HepG2 (cell line): Measurements from ENCODE around the gene FABP2.

Experiments
- ASH2L ChIP-seq: fragments of 300-600, 200-600 bp; sonication (generic); IDR thresholded peaks from 2 replicates; pipeline ENCODE4 v1.7.0; 2017; ENCODE audit warnings: low read depth, mild to moderate bottlenecking, moderate library complexity, mixed read lengths, low read length; ENCODE audit not compliant: insufficient read length
- ATF1 ChIP-seq: IDR thresholded peaks from 2 replicates; pipeline ENCODE4 v1.6.1; 2016; ENCODE audit warnings: mild to moderate bottlenecking, control low read depth
- RAD21 ChIP-seq: fragments of 450-650 bp; formaldehyde crosslinking; IDR thresholded peaks from 2 replicates; pipeline ENCODE4 v1.5.0; 2020; ENCODE audit warnings: mild to moderate bottlenecking
- SMC3 ChIP-seq: IDR thresholded peaks from 2 replicates; pipeline ENCODE4 v1.6.1; 2011; ENCODE audit warnings: low read length, improper control_type of control experiment
- ZNF143 ChIP-seq: sonication (generic); formaldehyde crosslinking; IDR thresholded peaks from 2 replicates; pipeline ENCODE4 v1.4.0; 2020; ENCODE audit warnings: missing genetic modification reagents
- ZNF350 ChIP-seq: sonication (generic); formaldehyde crosslinking; IDR thresholded peaks from 2 replicates; pipeline ENCODE4 v1.4.0; 2020; ENCODE audit warnings: mild to moderate bottlenecking, low read depth, missing genetic modification reagents, borderline replicate concordance
- ZNF703 ChIP-seq: sonication (generic); formaldehyde crosslinking; IDR thresholded peaks from 2 replicates; pipeline ENCODE4 v1.5.1; 2020; ENCODE audit warnings: missing genetic modification reagents, mild to moderate bottlenecking, moderate library complexity, borderline replicate concordance
- TF ChIP-seq, protein P1 (sequence below): sonication (generic); formaldehyde crosslinking; IDR thresholded peaks from 2 replicates; pipeline ENCODE4 v1.4.0; 2020; ENCODE audit warnings: mild to moderate bottlenecking, low read depth, missing genetic modification reagents

GRCh38 chr4:119286377-119287002 lies 35.4 kb downstream of the FABP2 start:
- TF ChIP-seq ATF1 (CRISPR knock-in tag): no peak
- no peak for TF ChIP-seq ZNF350 (CRISPR knock-in tag)
- TF ChIP-seq ASH2L: no peak
- TF ChIP-seq ZNF143: no peak
- TF ChIP-seq SMC3: peak; percentile 49; the same call in 1 of the 2 replicates
- TF ChIP-seq, protein P1, sequence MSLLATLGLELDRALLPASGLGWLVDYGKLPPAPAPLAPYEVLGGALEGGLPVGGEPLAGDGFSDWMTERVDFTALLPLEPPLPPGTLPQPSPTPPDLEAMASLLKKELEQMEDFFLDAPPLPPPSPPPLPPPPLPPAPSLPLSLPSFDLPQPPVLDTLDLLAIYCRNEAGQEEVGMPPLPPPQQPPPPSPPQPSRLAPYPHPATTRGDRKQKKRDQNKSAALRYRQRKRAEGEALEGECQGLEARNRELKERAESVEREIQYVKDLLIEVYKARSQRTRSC: no peak
- no peak for TF ChIP-seq ZNF703 (CRISPR knock-in tag)
- TF ChIP-seq RAD21 (CRISPR knock-in tag): no peak; the same call in 1 of the 2 replicates
